Measurements from ENCODE around the gene FKBP2. TPM values are rescaled to one million over a fixed set of nuclear protein-coding genes. Genes with fewer than 3 reads are reported as not detected.

Gene FKBP2
- total and polyA plus RNA-seq, 2 of the 13 experiments (the other 11 are each of a cell fraction or from before 2014, with no cell fraction given), result 30.1 to 53.3 TPM

GRCh38 chr11:64268893-64269539, 28.1 kb downstream of the FKBP2 start (continued):
- TF ChIP-seq ZNF337 (CRISPR knock-in tag; IDR thresholded peaks at IDR 0.05; ENCODE audit: borderline replicate concordance, low read depth) (no peak), TCF7L2 (IDR thresholded peaks at IDR 0.05; ENCODE audit: low read depth, low read length) (no peak), FOXA3 (CRISPR knock-in tag; IDR thresholded peaks at IDR 0.05) (no peak), CREBL2 (CRISPR knock-in tag; IDR thresholded peaks at IDR 0.05; ENCODE audit: borderline replicate concordance) (no peak), NPAS2 (CRISPR knock-in tag; IDR thresholded peaks at IDR 0.05; ENCODE audit: borderline replicate concordance) (no peak), CBFB (CRISPR knock-in tag; IDR thresholded peaks at IDR 0.05) (peak; percentile 10; the same call in 1 of the 2 replicates)

- TSS peak; percentile 75 for BruUV-seq (replicated peaks)
- ChIA-PET CTCF (ENCODE audit: low intra/inter-chr PET ratio, low total read pairs) (no interaction called here), POLR2A (interaction anchor here (0.8 to 5.9 kb wide), 25 partner anchors 9 to 87 kb away, joined by 3 to 113 read pairs (median 6); partner anchors contain the start of genes BAD, ESRRA, FERMT3 and FKBP2)
- Histone ChIP-seq H2AFZ (ENCODE audit: low read length) (no peak overlapping the region), H3K4me2 (ENCODE audit: low read depth, low read length) (peak overlapping the region; percentile 95), H3K9ac (ENCODE audit: insufficient read depth, low read depth, low read length) (peak overlapping the region; percentile 87), H3K36me3 (replicated peaks in 1 of 2; ENCODE audit: control insufficient read depth in 1 of 2, insufficient read depth in 2 of 2, low read length in 2 of 2) (no peaks in the 10 kb centered on the region; a peak in 2 of 5 replicates), H4K20me1 (ENCODE audit: insufficient read depth, low read length) (no peaks in the 10 kb centered on the region), H3K27me3 (ENCODE audit: control insufficient read depth in 1 of 2, insufficient read depth in 2 of 2, low read length in 2 of 2) (no peaks in the 10 kb centered on the region), H3K4me1 (ENCODE audit: insufficient read depth, low read length) (peaks cover 38% of the 10 kb centered on the region), H3K9me3 (ENCODE audit: low read length) (no peaks in the 10 kb centered on the region), H3K27ac (ENCODE audit: extremely low read length, insufficient read depth, low read length) (peak overlapping the region; percentile 95), H3K79me2 (ENCODE audit: insufficient read depth, low read length) (peaks cover 14% of the 10 kb centered on the region), H3K4me3 (replicated peaks in 1 of 3; ENCODE audit: insufficient read depth in 1 of 3, low read depth in 2 of 3, low read length in 3 of 3) (peak overlapping the region; percentile 71 to 90 (median 89))
- ATAC-seq (peak; percentile 85), DNase-seq (ENCODE audit: low spot score) (peak; percentile 99), FAIRE-seq (peak; percentile 99)
- 1% methylated on average over 16 of the region's 58 CpGs for WGBS (ENCODE audit: low lambda C conversion rate)
- intact Hi-C loops (cut with micrococcal nuclease; ENCODE audit: unreplicated experiment), result loop anchor here (2.0 kb wide), 3 partner anchors 15 to 35 kb away; partner anchors contain the start of genes BAD, ESRRA, GPR137 and PLCB3
- in situ Hi-C loops (cut with HindIII; ENCODE audit: extremely low pct_ligation_motif_present, low pct_unique_long_range_greater_than_20kb), result no loop called here
- no peak for TF ChIP-seq ZNF496 (CRISPR knock-in tag; IDR thresholded peaks at IDR 0.05; ENCODE audit: insufficient replicate concordance)
- no peak for TF ChIP-seq NONO (IDR thresholded peaks at IDR 0.05)
- peak; percentile 63 for TF ChIP-seq NONO (CRISPR knock-in tag; conservative IDR thresholded peaks at IDR 0.05)
- TF ChIP-seq CEBPB (IDR thresholded peaks at IDR 0.05; ENCODE audit: borderline replicate concordance, low read depth, low read length), result peak; percentile 94
- TF ChIP-seq ZNF367 (CRISPR knock-in tag; IDR thresholded peaks at IDR 0.05; ENCODE audit: borderline replicate concordance), result 0 out of 2 replicates have a peak, but pooled peaks have one; percentile 21
- TF ChIP-seq ZNF597 (CRISPR knock-in tag; IDR thresholded peaks at IDR 0.05), result no peak
- TF ChIP-seq HIVEP1 (CRISPR knock-in tag; IDR thresholded peaks at IDR 0.05), result peak; percentile 25; the same call in 1 of the 2 replicates
- TF ChIP-seq DRAP1 (CRISPR knock-in tag; IDR thresholded peaks at IDR 0.05), result peak; percentile 70
- no peak for TF ChIP-seq ZNF678 (CRISPR knock-in tag; IDR thresholded peaks at IDR 0.05)
- peak; percentile 29; the same call in 1 of the 2 replicates for TF ChIP-seq BRD4 (CRISPR knock-in tag; IDR thresholded peaks at IDR 0.05)
- peak; percentile 82; the same call in 1 of the 2 replicates for TF ChIP-seq HNF4A (CRISPR knock-in tag; IDR thresholded peaks at IDR 0.05)
- peak; percentile 42 for TF ChIP-seq ATF1 (CRISPR knock-in tag; IDR thresholded peaks at IDR 0.05)
- TF ChIP-seq CBFB (CRISPR knock-in tag; IDR thresholded peaks at IDR 0.05), result 0 out of 2 replicates have a peak, but pooled peaks have one; percentile 10
- peak; percentile 44; the same call in 1 of the 2 replicates for TF ChIP-seq ZSCAN20 (CRISPR knock-in tag; IDR thresholded peaks at IDR 0.05; ENCODE audit: borderline replicate concordance)
- no peak for TF ChIP-seq ZNF44 (CRISPR knock-in tag; IDR thresholded peaks at IDR 0.05)
- no peak for TF ChIP-seq FOXA1 (IDR thresholded peaks at IDR 0.05)
- no peak for TF ChIP-seq FOXA1 (CRISPR knock-in tag; IDR thresholded peaks at IDR 0.05)
- no peak for TF ChIP-seq ZNF556 (CRISPR knock-in tag; IDR thresholded peaks at IDR 0.05; ENCODE audit: borderline replicate concordance)
Observed at GRCh38 chr11:64269540-64270220, 28.8 kb downstream of the FKBP2 start.

Measured in HepG2 (cell line).